ENCODE measurements around the gene BRK1. TPM values are rescaled to one million over a fixed set of nuclear protein-coding genes. Genes with fewer than 3 reads are reported as not detected.
"Not testable (repeated sequence)": the region's sequence is repeated elsewhere in the genome, so short reads cannot be mapped to it uniquely, and the experiment has no call there.

The BRK1 gene
- total RNA-seq, 1 donor from 2014 or later: 116 TPM

GRCh38 chr3:10088256-10088655 lies 27.2 kb upstream of the BRK1 start:
- H3K9me3 ChIP-seq: no peaks in the 10 kb centered on the region
- ATAC-seq: no peak
- no peak overlapping the region for H3K27ac ChIP-seq
- no peaks in the 10 kb centered on the region for H3K4me1 ChIP-seq
- H3K4me3 ChIP-seq: no peak overlapping the region
- no peaks in the 10 kb centered on the region for H3K27me3 ChIP-seq (ENCODE audit: low read depth)
- no peak for TF ChIP-seq CTCF (IDR thresholded peaks at IDR 0.05)
- no peaks in the 10 kb centered on the region for H3K36me3 ChIP-seq
- intact Hi-C loops (cut with DNase I): no loop called here
- DNase-seq: no peak

- no peaks in the 10 kb centered on the region for H3K9me3 ChIP-seq
- intact Hi-C loops (cut with DNase I): no loop called here
- no peak for DNase-seq
- no peaks in the 10 kb centered on the region for H3K36me3 ChIP-seq
- H3K27ac ChIP-seq: no peak overlapping the region
- ATAC-seq: no peak
- no peak for TF ChIP-seq CTCF (IDR thresholded peaks at IDR 0.05)
- no peak overlapping the region for H3K4me3 ChIP-seq
- no peaks in the 10 kb centered on the region for H3K27me3 ChIP-seq (ENCODE audit: low read depth)
- H3K4me1 ChIP-seq: no peaks in the 10 kb centered on the region
Observed at GRCh38 chr3:10090179-10090578, 25.3 kb upstream of the BRK1 start.

GRCh38 chr3:10090774-10091173 lies 24.7 kb upstream of the BRK1 start:
- ATAC-seq; H3K36me3 ChIP-seq; H3K27ac ChIP-seq; intact Hi-C loops (cut with DNase I); H3K27me3 ChIP-seq (ENCODE audit: low read depth); DNase-seq; H3K4me1 ChIP-seq; H3K4me3 ChIP-seq; H3K9me3 ChIP-seq: not testable (repeated sequence)

- H3K4me3 ChIP-seq; DNase-seq; H3K4me1 ChIP-seq; H3K9me3 ChIP-seq; intact Hi-C loops (cut with DNase I); ATAC-seq; H3K36me3 ChIP-seq; H3K27ac ChIP-seq; H3K27me3 ChIP-seq (ENCODE audit: low read depth): not testable (repeated sequence)
Observed at GRCh38 chr3:10091387-10091786, 24.1 kb upstream of the BRK1 start.

GRCh38 chr3:10093678-10094077 lies 21.8 kb upstream of the BRK1 start:
- intact Hi-C loops (cut with DNase I): no loop called here
- TF ChIP-seq CTCF (IDR thresholded peaks at IDR 0.05): no peak
- H3K27me3 ChIP-seq (ENCODE audit: low read depth): no peaks in the 10 kb centered on the region
- ATAC-seq: no peak
- no peak overlapping the region for H3K4me3 ChIP-seq
- no peaks in the 10 kb centered on the region for H3K9me3 ChIP-seq
- H3K4me1 ChIP-seq: no peaks in the 10 kb centered on the region
- no peaks in the 10 kb centered on the region for H3K36me3 ChIP-seq
- no peak overlapping the region for H3K27ac ChIP-seq
- DNase-seq: no peak

- Histone ChIP-seq H3K9me3 (no peaks in the 10 kb centered on the region), H3K27ac (no peak overlapping the region), H3K4me3 (no peak overlapping the region), H3K4me1 (no peaks in the 10 kb centered on the region), H3K36me3 (no peaks in the 10 kb centered on the region), H3K27me3 (ENCODE audit: low read depth) (no peaks in the 10 kb centered on the region)
- no peak for DNase-seq
- ATAC-seq: no peak
- no peak for TF ChIP-seq CTCF (IDR thresholded peaks at IDR 0.05)
- intact Hi-C loops (cut with DNase I): no loop called here
Observed at GRCh38 chr3:10099041-10099440, 16.4 kb upstream of the BRK1 start.

GRCh38 chr3:10106919-10107318 lies 8.6 kb upstream of the BRK1 start:
- H3K4me1 ChIP-seq: no peaks in the 10 kb centered on the region
- peaks cover 4% of the 10 kb centered on the region for H3K27me3 ChIP-seq (ENCODE audit: low read depth)
- H3K9me3 ChIP-seq: no peaks in the 10 kb centered on the region
- TF ChIP-seq CTCF (IDR thresholded peaks at IDR 0.05): no peak
- no peak for DNase-seq
- H3K36me3 ChIP-seq: no peaks in the 10 kb centered on the region
- no peak overlapping the region for H3K27ac ChIP-seq
- ATAC-seq: no peak
- intact Hi-C loops (cut with DNase I): no loop called here
- H3K4me3 ChIP-seq: no peak overlapping the region

Measured in lower lobe of right lung (tissue), 2 donors.